Right kidney (tissue), 1 donor: Measurements from ENCODE around the gene OPA3.

Source experiments
- DNase-seq: peaks from one replicate; pipeline ENCODE4 v3.0.0-alpha.2; 2016

OPA3 gene

GRCh38 chr19:45567609-45568008, 17.0 kb downstream of the OPA3 start:
- DNase-seq, result no peak

- DNase-seq, result no peak
Observed at GRCh38 chr19:45564131-45564780, 20.3 kb downstream of the OPA3 start.

GRCh38 chr19:45560686-45561085, 23.9 kb downstream of the OPA3 start:
- no peak for DNase-seq

GRCh38 chr19:45560038-45560437, 24.6 kb downstream of the OPA3 start:
- DNase-seq, result no peak

GRCh38 chr19:45558399-45558878, 26.2 kb downstream of the OPA3 start:
- peak; percentile 24 for DNase-seq

GRCh38 chr19:45556835-45557234, 27.8 kb downstream of the OPA3 start:
- DNase-seq, result no peak

- DNase-seq, result no peak
Observed at GRCh38 chr19:45554481-45554880, 30.1 kb downstream of the OPA3 start.

GRCh38 chr19:45553464-45553863, 31.1 kb downstream of the OPA3 start:
- peak; percentile 50 for DNase-seq

GRCh38 chr19:45547965-45548609, 36.5 kb downstream of the OPA3 start:
- DNase-seq, result no peak

- no peak for DNase-seq
Observed at GRCh38 chr19:45547211-45547770, 37.3 kb downstream of the OPA3 start.

- no peak for DNase-seq
Observed at GRCh38 chr19:45542234-45542668, 42.4 kb downstream of the OPA3 start.

- no peak for DNase-seq
Observed at GRCh38 chr19:45539459-45539858, 45.1 kb downstream of the OPA3 start.

- DNase-seq, result no peak
Observed at GRCh38 chr19:45531349-45531748, 53.3 kb downstream of the OPA3 start.

- DNase-seq, result peak; percentile 32
Observed at GRCh38 chr19:45529420-45529785, 55.2 kb downstream of the OPA3 start.

- peak; percentile 67 for DNase-seq
Observed at GRCh38 chr19:45528744-45529419, 55.7 kb downstream of the OPA3 start.

- peak; percentile 32 for DNase-seq
Observed at GRCh38 chr19:45528149-45528743, 56.4 kb downstream of the OPA3 start.

- DNase-seq, result no peak
Observed at GRCh38 chr19:45527731-45528130, 56.9 kb downstream of the OPA3 start.

- DNase-seq, result no peak
Observed at GRCh38 chr19:45526971-45527370, 57.6 kb downstream of the OPA3 start.

- DNase-seq, result no peak
Observed at GRCh38 chr19:45526143-45526542, 58.5 kb downstream of the OPA3 start.

- no peak for DNase-seq
Observed at GRCh38 chr19:45524575-45525129, 60.0 kb downstream of the OPA3 start.

- peak; percentile 68 for DNase-seq
Observed at GRCh38 chr19:45523642-45524256, 60.9 kb downstream of the OPA3 start.
